Liver (tissue), 3 donors: ENCODE measurements around the gene TFDP1.

Source experiments
- ATF3 ChIP-seq: IDR thresholded peaks from 2 replicates; pipeline ENCODE4 v1.6.1; 2016; ENCODE audit warnings: antibody characterized with exemption
- CTCF ChIP-seq: fragments of 150-350 bp; IDR thresholded peaks from 2 replicates; pipeline ENCODE4 v1.5.1; 2017; ENCODE audit warnings: improper control_type of control experiment, low read depth, low read length; ENCODE audit not compliant: missing input control
- FOXA1 ChIP-seq: IDR thresholded peaks from 2 replicates; pipeline ENCODE4 v1.6.1; 2016; ENCODE audit warnings: antibody characterized with exemption
- GABPA ChIP-seq, 2 donors: IDR thresholded peaks in 1 of 2; conservative IDR thresholded peaks in 1 of 2; 2 replicates each; pipeline ENCODE4 v1.6.1; 2016; ENCODE audit warnings: antibody characterized with exemption in 2 of 2, mild to moderate bottlenecking in 1 of 2, moderate library complexity in 1 of 2
- JUND ChIP-seq, 2 donors: IDR thresholded peaks; 2 replicates each; pipeline ENCODE4 v1.6.1; 2016; ENCODE audit warnings: antibody characterized with exemption in 2 of 2
- MAX ChIP-seq: IDR thresholded peaks from 2 replicates; pipeline ENCODE4 v1.6.1; 2016; ENCODE audit warnings: antibody characterized with exemption
- NR2F2 ChIP-seq: IDR thresholded peaks from 2 replicates; pipeline ENCODE4 v1.6.1; 2016; ENCODE audit warnings: antibody characterized with exemption
- RAD21 ChIP-seq, 2 donors: IDR thresholded peaks; 2 replicates each; pipeline ENCODE4 v1.6.1; 2016; ENCODE audit warnings: antibody characterized with exemption in 2 of 2, mild to moderate bottlenecking in 2 of 2
- REST ChIP-seq: IDR thresholded peaks from 2 replicates; pipeline ENCODE4 v1.6.1; 2016; ENCODE audit warnings: antibody characterized with exemption, mild to moderate bottlenecking
- RXRA ChIP-seq, 2 donors: IDR thresholded peaks; 2 replicates each; pipeline ENCODE4 v1.6.1; 2017 to 2018; ENCODE audit warnings: antibody characterized with exemption in 2 of 2, mild to moderate bottlenecking in 1 of 2
- TAF1 ChIP-seq: conservative IDR thresholded peaks from 2 replicates; pipeline ENCODE4 v1.6.1; 2016; ENCODE audit warnings: antibody characterized with exemption, mild to moderate bottlenecking
- YY1 ChIP-seq: IDR thresholded peaks from 2 replicates; pipeline ENCODE4 v1.6.1; 2016; ENCODE audit warnings: antibody characterized with exemption, mild to moderate bottlenecking
- ZBTB33 ChIP-seq: IDR thresholded peaks from 2 replicates; pipeline ENCODE4 v1.6.1; 2016; ENCODE audit warnings: antibody characterized with exemption
- donor health status: healthy.
- donor health status: healthy.

- no peak for TF ChIP-seq CTCF
- no peak for TF ChIP-seq YY1
- no peak for TF ChIP-seq NR2F2
- TF ChIP-seq TAF1: no peak
- TF ChIP-seq GABPA (IDR thresholded peaks at IDR 0.05 in 1 of 2, conservative IDR thresholded peaks at IDR 0.05 in 1 of 2): no peak
- no peak for TF ChIP-seq REST
- TF ChIP-seq MAX: no peak
- no peak for TF ChIP-seq ATF3
- TF ChIP-seq JUND (IDR thresholded peaks at IDR 0.05): no peak
- TF ChIP-seq RXRA (IDR thresholded peaks at IDR 0.05): no peak
- TF ChIP-seq RAD21 (IDR thresholded peaks at IDR 0.05): no peak
- no peak for TF ChIP-seq ZBTB33
- no peak for TF ChIP-seq FOXA1
Observed at GRCh38 chr13:113608967-113609533, 24.5 kb downstream of the TFDP1 start.
